ENCODE data around the gene LRRFIP1.
A peak's percentile ranks its signal among the peaks of the same experiment; 100 is the strongest.

LRRFIP1 gene

DNA sequence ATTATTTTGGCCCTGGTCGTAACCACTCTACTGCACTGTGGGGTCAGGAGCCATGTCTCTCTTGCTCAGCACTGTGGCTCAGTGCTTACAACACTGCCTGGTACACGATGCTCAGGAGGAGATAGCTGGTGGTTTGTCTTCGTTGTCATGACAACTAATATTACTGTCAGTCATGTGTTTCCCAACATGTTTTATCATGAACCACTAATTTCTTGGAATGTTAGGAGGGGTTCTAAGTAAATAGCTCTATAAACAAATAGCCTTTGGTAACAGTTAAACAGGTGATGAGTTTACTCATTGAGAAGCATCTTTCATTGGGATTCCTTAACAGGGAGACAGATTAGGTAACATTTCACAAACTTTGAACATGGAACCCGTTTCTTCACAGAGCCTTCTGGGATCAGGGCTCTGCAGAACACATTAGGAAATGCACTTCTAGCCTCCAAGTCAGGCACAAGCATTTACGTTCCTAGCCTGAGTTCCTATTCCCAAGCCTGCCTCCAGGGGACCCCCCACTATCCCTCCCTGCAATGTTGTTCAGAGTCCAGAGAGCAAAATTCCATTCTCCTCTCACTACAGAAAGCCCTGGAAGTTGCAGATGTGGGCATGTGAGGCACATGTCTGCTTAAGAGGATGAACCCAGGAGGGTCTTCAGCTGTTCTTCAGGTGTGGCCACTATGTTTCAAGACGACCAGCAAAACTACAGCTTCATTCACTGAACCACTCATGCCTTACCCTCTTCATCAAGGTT lies 164.8 kb downstream of the LRRFIP1 start:
- TF ChIP-seq CTCF (conservative IDR thresholded peaks at IDR 0.05; ENCODE audit: low read depth, low read length), result peak; percentile 50
- DNase-seq (ENCODE audit: low read depth), result no peak
- no peak overlapping the region for H3K4me3 ChIP-seq (ENCODE audit: low read length)

- DNase-seq (ENCODE audit: low read depth), result no peak
- no peak overlapping the region for H3K4me3 ChIP-seq (ENCODE audit: low read length)
- TF ChIP-seq CTCF (conservative IDR thresholded peaks at IDR 0.05; ENCODE audit: low read depth, low read length), result no peak
These were observed 169.9 kb downstream of the LRRFIP1 start for GRCh38 chr2:237797253-237797652.

DNA sequence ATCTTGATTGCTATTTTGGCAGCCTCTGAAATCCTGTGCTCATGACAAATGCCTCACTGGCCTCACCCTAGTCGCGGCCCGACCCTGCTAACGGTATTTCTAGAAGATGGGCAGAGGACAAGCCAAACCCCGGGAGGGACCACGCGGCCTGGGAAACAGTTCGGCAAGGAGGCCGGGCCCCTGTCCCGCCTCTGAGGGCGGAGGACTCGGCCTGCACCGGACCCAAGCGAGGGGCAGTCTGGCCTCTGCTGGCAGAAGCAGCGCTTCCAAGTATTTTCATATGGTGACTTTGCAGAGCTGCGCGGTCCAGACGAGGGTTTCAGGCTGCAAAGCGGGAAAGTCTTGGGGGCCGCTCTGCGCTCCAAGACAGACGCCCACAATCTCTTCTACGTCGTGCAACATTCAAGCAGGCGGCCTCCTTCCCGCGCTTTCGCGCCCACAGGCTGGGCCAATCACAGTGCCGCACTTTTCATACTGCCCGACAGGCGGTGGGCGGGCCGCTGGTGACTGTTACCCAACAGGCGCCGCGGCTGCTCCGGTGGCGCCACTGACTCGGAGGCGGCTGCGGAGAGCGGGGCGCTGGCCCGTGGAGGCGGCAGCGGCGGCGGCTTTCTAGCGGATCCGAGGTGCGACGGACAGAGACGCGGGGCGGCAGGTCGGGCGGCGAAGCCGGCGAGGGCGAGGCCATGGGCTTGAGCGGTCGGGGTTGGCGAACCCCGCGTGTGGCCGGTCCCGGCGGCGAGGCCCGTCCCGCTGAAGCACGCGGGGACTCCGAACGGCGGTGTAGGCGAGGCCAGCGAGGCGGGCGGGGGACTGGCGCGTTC lies 171.1 kb downstream of the LRRFIP1 start, which contains the start of gene RBM44:
RBM44 (plus strand) TSS at position 544 of the 824 bp plus-strand sequence. CDS start 14,831 bp downstream, outside the sequence.
- TF ChIP-seq CTCF (conservative IDR thresholded peaks at IDR 0.05; ENCODE audit: low read depth, low read length), result no peak
- no peak for DNase-seq (ENCODE audit: low read depth)
- H3K4me3 ChIP-seq (ENCODE audit: low read length), result no peak within 1 kb of the TSS

DNA sequence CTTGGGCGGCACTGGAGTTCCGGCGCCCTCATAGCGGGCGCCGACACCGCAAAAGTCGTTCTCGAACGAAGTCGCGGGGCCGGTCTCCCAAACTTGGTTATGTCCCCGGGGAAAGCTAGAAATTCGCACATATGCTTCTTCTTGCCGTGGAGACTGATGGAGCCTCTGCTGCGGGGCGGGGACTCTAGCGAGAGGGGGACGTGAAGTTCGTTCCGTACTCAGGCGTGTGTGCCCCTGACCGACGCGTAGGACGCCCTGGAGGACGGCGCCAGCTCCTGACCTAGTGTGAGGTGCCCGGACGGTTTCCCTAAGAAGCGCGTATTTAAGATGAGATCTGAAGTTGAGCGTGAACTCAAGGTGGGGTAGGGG lies 171.7 kb downstream of the LRRFIP1 start:
- no peak for TF ChIP-seq CTCF (conservative IDR thresholded peaks at IDR 0.05; ENCODE audit: low read depth, low read length)

GRCh38 chr2:237801466-237801865 lies 174.1 kb downstream of the LRRFIP1 start:
- no peak for TF ChIP-seq CTCF (conservative IDR thresholded peaks at IDR 0.05; ENCODE audit: low read depth, low read length)
- no peak for DNase-seq (ENCODE audit: low read depth)
- no peak overlapping the region for H3K4me3 ChIP-seq (ENCODE audit: low read length)

More for the DNA sequence above, 171.7 kb downstream of the LRRFIP1 start:
- no peak for DNase-seq (ENCODE audit: low read depth)
- no peak overlapping the region for H3K4me3 ChIP-seq (ENCODE audit: low read length)

DNA sequence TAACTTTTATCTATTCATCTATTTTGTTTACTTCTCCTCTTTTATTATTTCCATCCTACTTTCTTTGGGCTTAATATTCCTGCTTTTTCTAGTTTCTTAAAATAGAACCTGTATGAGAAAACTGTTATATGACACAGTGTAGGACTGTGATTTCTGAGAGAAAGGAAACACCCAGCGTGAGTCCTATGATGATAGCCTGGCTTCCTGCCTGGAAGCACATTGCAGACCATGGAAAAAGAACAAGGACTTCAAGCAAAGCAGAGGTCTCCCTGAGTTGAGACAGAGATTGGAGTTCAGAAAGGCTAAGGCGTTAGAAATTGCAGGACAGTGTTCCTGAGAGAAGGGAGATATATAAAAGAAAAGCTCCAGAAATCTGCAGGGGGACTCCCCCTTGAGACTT lies 178.9 kb downstream of the LRRFIP1 start:
- DNase-seq (ENCODE audit: low read depth), result no peak
- TF ChIP-seq CTCF (conservative IDR thresholded peaks at IDR 0.05; ENCODE audit: low read depth, low read length), result no peak
- H3K4me3 ChIP-seq (ENCODE audit: low read length), result no peak overlapping the region
